HepG2 (cell line): Measurements from ENCODE around the gene GATAD2B. TPM values are rescaled to one million over a fixed set of nuclear protein-coding genes. Genes with fewer than 3 reads are reported as not detected.
A peak's percentile ranks its signal among the peaks of the same experiment; 100 is the strongest.

Source experiments
- AHR ChIP-seq: IDR thresholded peaks from 2 replicates; pipeline ENCODE4 v1.6.1; 2018; ENCODE audit warnings: missing genetic modification reagents, missing compliant biosample characterization
- ATF4 ChIP-seq, 2 experiments: fragments of 450-650 bp in 1 of 2; sonication (generic) in 1 of 2; formaldehyde crosslinking; IDR thresholded peaks; 2 replicates each; pipeline versions ENCODE4 v1.5.0 to v1.8.0; 2020 to 2022; ENCODE audit warnings: mild to moderate bottlenecking in 1 of 2, missing genetic modification reagents in 1 of 2
- ETV6 ChIP-seq: sonication (generic); formaldehyde crosslinking; conservative IDR thresholded peaks from 2 replicates; pipeline ENCODE4 v1.4.0; 2020; ENCODE audit warnings: missing genetic modification reagents
- FOXO4 ChIP-seq: sonication (generic); formaldehyde crosslinking; conservative IDR thresholded peaks from 2 replicates; pipeline ENCODE4 v1.8.1; 2023; ENCODE audit warnings: missing genetic modification reagents
- GMEB1 ChIP-seq: sonication (generic); formaldehyde crosslinking; IDR thresholded peaks from 2 replicates; pipeline ENCODE4 v1.5.1; 2020; ENCODE audit warnings: missing genetic modification reagents, mild to moderate bottlenecking, borderline replicate concordance
- HES4 ChIP-seq: sonication (generic); formaldehyde crosslinking; IDR thresholded peaks from 2 replicates; pipeline ENCODE4 v1.9.0; 2021; ENCODE audit warnings: mild to moderate bottlenecking, missing genetic modification reagents, borderline replicate concordance
- NFKB2 ChIP-seq: sonication (generic); formaldehyde crosslinking; IDR thresholded peaks from 2 replicates; pipeline ENCODE4 v1.4.0; 2020; ENCODE audit warnings: missing genetic modification reagents, borderline replicate concordance
- PCBP1 ChIP-seq: fragments of 200-400 bp; formaldehyde crosslinking; IDR thresholded peaks from 2 replicates; pipeline ENCODE4 v1.6.1; 2017; ENCODE audit warnings: mild to moderate bottlenecking, low read depth, low read length, borderline replicate concordance
- PCBP2 ChIP-seq: fragments of 200-400 bp; formaldehyde crosslinking; optimal IDR thresholded peaks from 2 replicates; pipeline ENCODE3; 2018; ENCODE audit warnings: low read length, low read depth; ENCODE audit not compliant: poor library complexity, severe bottlenecking
- SP2 ChIP-seq: sonication (generic); formaldehyde crosslinking; IDR thresholded peaks from 2 replicates; pipeline ENCODE4 v1.5.1; 2020; ENCODE audit warnings: mild to moderate bottlenecking, missing genetic modification reagents
- SPEN ChIP-seq: sonication (generic); formaldehyde crosslinking; IDR thresholded peaks from 2 replicates; pipeline ENCODE4 v1.5.1; 2020; ENCODE audit warnings: low read depth, mild to moderate bottlenecking, missing genetic modification reagents
- TOE1 ChIP-seq: sonication (generic); formaldehyde crosslinking; IDR thresholded peaks from 2 replicates; pipeline ENCODE4 v1.4.0; 2020; ENCODE audit warnings: mild to moderate bottlenecking, missing genetic modification reagents
- TSC22D2 ChIP-seq: sonication (generic); formaldehyde crosslinking; IDR thresholded peaks from 2 replicates; pipeline ENCODE4 v1.5.1; 2020; ENCODE audit warnings: missing genetic modification reagents, mild to moderate bottlenecking, borderline replicate concordance
- ZNF18 ChIP-seq: sonication (generic); formaldehyde crosslinking; IDR thresholded peaks from 2 replicates; pipeline ENCODE4 v1.8.0; 2022; ENCODE audit warnings: mild to moderate bottlenecking, missing genetic modification reagents; ENCODE audit not compliant: insufficient replicate concordance
- ZNF337 ChIP-seq: sonication (generic); formaldehyde crosslinking; IDR thresholded peaks from 2 replicates; pipeline ENCODE4 v1.5.1; 2020; ENCODE audit warnings: missing genetic modification reagents, low read depth, mild to moderate bottlenecking, borderline replicate concordance
- ZNF569 ChIP-seq: sonication (generic); formaldehyde crosslinking; IDR thresholded peaks from 2 replicates; pipeline ENCODE4 v1.5.0; 2020; ENCODE audit warnings: mild to moderate bottlenecking, missing genetic modification reagents, moderate library complexity, borderline replicate concordance
- ZNF703 ChIP-seq: sonication (generic); formaldehyde crosslinking; IDR thresholded peaks from 2 replicates; pipeline ENCODE4 v1.5.1; 2020; ENCODE audit warnings: missing genetic modification reagents, mild to moderate bottlenecking, moderate library complexity, borderline replicate concordance
- polyA plus RNA-seq, 8 experiments: library from polyadenylated mRNA; depleted of rRNA in 3 of 8; stranded (reverse) in 7 of 8; unstranded in 1 of 8; fragments of >200 nt; fragmentation: Illumina TruSeq in 4 of 8; extraction: Trizol in 4 of 8; gene quantifications; 2 replicates each; pipeline versions ENCODE4 v1.2.1 to v1.2.3, GENCODE V29; 2011 to 2016; ENCODE audit warnings: low read depth in 4 of 8, missing spikeins in 1 of 8, mixed read lengths in 1 of 8; ENCODE audit not compliant: insufficient read depth in 1 of 8
- total RNA-seq, 5 experiments: library from RNA; depleted of rRNA; stranded (reverse); fragments of >200 nt; fragmentation: Illumina TruSeq; extraction: Trizol; gene quantifications; 2 replicates each; pipeline ENCODE4 v1.2.3, GENCODE V29; 2016; ENCODE audit warnings: low read depth in 1 of 5

GATAD2B gene
- total and polyA plus RNA-seq, 2 of the 13 experiments (the other 11 are each of a cell fraction or from before 2014, with no cell fraction given) = 3.2 to 5.2 TPM

GRCh38 chr1:153783233-153784190 lies 139.3 kb downstream of the GATAD2B start (continued):
- peak; percentile 91; the same call in 1 of the 2 replicates for TF ChIP-seq ZNF337
- no peak for TF ChIP-seq TSC22D2 (CRISPR knock-in tag)
- TF ChIP-seq SPEN = peak; percentile 69
- TF ChIP-seq TOE1 = 0 out of 2 replicates have a peak, but pooled peaks have one; percentile 47
- no peak for TF ChIP-seq PCBP1
- TF ChIP-seq ZNF18 (CRISPR knock-in tag) = peak; percentile 87
- peak; percentile 38; the same call in 1 of the 2 replicates for TF ChIP-seq NFKB2
- TF ChIP-seq PCBP2 = no peak
- TF ChIP-seq ETV6 = peak; percentile 85
- no peak; the same call in 1 of the 2 replicates for TF ChIP-seq ZNF569
- no peak for TF ChIP-seq ATF4 (CRISPR knock-in tag; IDR thresholded peaks at IDR 0.05)
- peak; percentile 67 for TF ChIP-seq ZNF703 (CRISPR knock-in tag)
- TF ChIP-seq GMEB1 (CRISPR knock-in tag) = peak; percentile 73
- no peak for TF ChIP-seq SP2
- no peak for TF ChIP-seq FOXO4 (CRISPR knock-in tag)
- TF ChIP-seq AHR (CRISPR knock-in tag) = no peak
- peak; percentile 60; the same call in 1 of the 2 replicates for TF ChIP-seq HES4
